Suprapubic skin (tissue), 4 donors: ENCODE data around the gene GALC. TPM values are rescaled to one million over a fixed set of nuclear protein-coding genes. Genes with fewer than 3 reads are reported as not detected.

Experiments
- DNase-seq, 2 donors: peaks; one replicate each; pipeline ENCODE4 v3.0.0-alpha.2; 2019; ENCODE audit warnings: low spot score in 2 of 2
- H3K27ac ChIP-seq: fragments of 200-600 bp; sonication (generic); one replicate; pipeline ENCODE4 v1.5.1; 2019
- H3K27me3 ChIP-seq: fragments of 200-600 bp; sonication (generic); one replicate; pipeline ENCODE4 v1.5.1; 2019
- H3K36me3 ChIP-seq: fragments of 200-600 bp; sonication (generic); one replicate; pipeline ENCODE4 v1.5.1; 2019
- H3K4me1 ChIP-seq: fragments of 200-600 bp; sonication (generic); one replicate; pipeline ENCODE4 v1.5.1; 2019
- H3K4me3 ChIP-seq: fragments of 200-600 bp; sonication (generic); one replicate; pipeline ENCODE4 v1.5.1; 2019; ENCODE audit warnings: mild to moderate bottlenecking
- H3K9me3 ChIP-seq: fragments of 200-600 bp; sonication (generic); one replicate; pipeline ENCODE4 v1.5.1; 2019
- CTCF ChIP-seq, 2 donors: fragments of 200-600 bp in 1 of 2; fragments of 450-650 bp in 1 of 2; sonication (generic) in 1 of 2; IDR thresholded peaks; one replicate each; pipeline ENCODE4 v1.5.1; 2016 to 2019; ENCODE audit warnings: antibody characterized with exemption in 2 of 2, mild to moderate bottlenecking in 1 of 2, moderate library complexity in 1 of 2
- EP300 ChIP-seq: sonication (generic); formaldehyde crosslinking; IDR thresholded peaks from one replicate; pipeline ENCODE4 v1.6.1; 2017; ENCODE audit warnings: antibody characterized with exemption
- POLR2A ChIP-seq, 2 donors: fragments of 450-650 bp; IDR thresholded peaks; one replicate each; pipeline ENCODE4 v1.6.1; 2017; ENCODE audit warnings: antibody characterized with exemption in 2 of 2, mild to moderate bottlenecking in 2 of 2, moderate library complexity in 2 of 2
- POLR2AphosphoS5 ChIP-seq, 3 donors: sonication (generic); formaldehyde crosslinking; IDR thresholded peaks; one replicate each; pipeline ENCODE4 v1.6.1; 2017; ENCODE audit warnings: antibody characterized with exemption in 3 of 3
- WGBS: methylation state at CpG from one replicate; pipeline ENCODE4 v1.1.5; 2018; 5-methylcytosine and 5-hydroxymethylcytosine counted together
- total RNA-seq, 4 donors: library from RNA; depleted of rRNA; stranded (reverse); fragments of >200 nt; gene quantifications; one replicate each; pipeline ENCODE4 v1.1.0, GENCODE V29; 2016

The GALC gene
- total RNA-seq, 4 donors from 2014 or later: 15.0 to 19.5 (median 17.4) TPM

- H3K36me3 ChIP-seq: no peaks in the 10 kb centered on the region
- TF ChIP-seq CTCF (IDR thresholded peaks at IDR 0.05) (no peak), EP300 (no peak), POLR2A (IDR thresholded peaks at IDR 0.05) (no peak), POLR2AphosphoS5 (IDR thresholded peaks at IDR 0.05) (no peak)
- 98% methylated on average over 2 of the region's 2 CpGs for WGBS
- no peak overlapping the region for H3K27ac ChIP-seq
- no peaks in the 10 kb centered on the region for H3K27me3 ChIP-seq
- H3K4me1 ChIP-seq: no peaks in the 10 kb centered on the region
- no peak overlapping the region for H3K4me3 ChIP-seq
- DNase-seq: no peak
- H3K9me3 ChIP-seq: no peaks in the 10 kb centered on the region
Measured at GRCh38 chr14:88016768-88017167, 23.8 kb upstream of the GALC start.

GRCh38 chr14:88013750-88014349 is 20.9 kb upstream of the GALC start:
- H3K4me1 ChIP-seq: no peaks in the 10 kb centered on the region
- no peak overlapping the region for H3K27ac ChIP-seq
- whole genome bisulfite sequencing: 3% methylated on average over 7 of the region's 7 CpGs
- no peak overlapping the region for H3K4me3 ChIP-seq
- DNase-seq: peak; percentile 74 to 83
- no peaks in the 10 kb centered on the region for H3K9me3 ChIP-seq
- no peak for TF ChIP-seq EP300
- no peak for TF ChIP-seq POLR2AphosphoS5 (IDR thresholded peaks at IDR 0.05)
- peak; percentile 82 to 84 for TF ChIP-seq CTCF (IDR thresholded peaks at IDR 0.05)
- TF ChIP-seq POLR2A (IDR thresholded peaks at IDR 0.05): no peak
- H3K36me3 ChIP-seq: no peaks in the 10 kb centered on the region
- no peaks in the 10 kb centered on the region for H3K27me3 ChIP-seq

GRCh38 chr14:88012495-88012894 is 19.5 kb upstream of the GALC start:
- TF ChIP-seq EP300 (no peak), POLR2AphosphoS5 (IDR thresholded peaks at IDR 0.05) (no peak), CTCF (IDR thresholded peaks at IDR 0.05) (no peak), POLR2A (IDR thresholded peaks at IDR 0.05) (no peak)
- Histone ChIP-seq H3K36me3 (no peaks in the 10 kb centered on the region), H3K9me3 (no peaks in the 10 kb centered on the region), H3K4me1 (no peaks in the 10 kb centered on the region), H3K27me3 (no peaks in the 10 kb centered on the region), H3K4me3 (no peak overlapping the region), H3K27ac (no peak overlapping the region)
- no peak for DNase-seq
- 78% methylated on average over 5 of the region's 5 CpGs for WGBS

GRCh38 chr14:88010331-88010730 is 17.3 kb upstream of the GALC start:
- TF ChIP-seq POLR2AphosphoS5 (IDR thresholded peaks at IDR 0.05): no peak
- TF ChIP-seq POLR2A (IDR thresholded peaks at IDR 0.05): no peak
- no peak for TF ChIP-seq CTCF (IDR thresholded peaks at IDR 0.05)
- TF ChIP-seq EP300: no peak
- Histone ChIP-seq H3K27me3 (no peaks in the 10 kb centered on the region), H3K4me3 (no peak overlapping the region), H3K4me1 (no peaks in the 10 kb centered on the region), H3K9me3 (no peaks in the 10 kb centered on the region), H3K27ac (no peak overlapping the region), H3K36me3 (no peaks in the 10 kb centered on the region)
- DNase-seq: no peak
- WGBS: 82% methylated on average over 2 of the region's 2 CpGs

- 90% methylated on average over 1 of the region's 1 CpG for WGBS
- Histone ChIP-seq H3K9me3 (no peaks in the 10 kb centered on the region), H3K36me3 (no peaks in the 10 kb centered on the region), H3K27ac (no peak overlapping the region), H3K4me1 (no peaks in the 10 kb centered on the region), H3K4me3 (no peak overlapping the region), H3K27me3 (no peaks in the 10 kb centered on the region)
- no peak for TF ChIP-seq CTCF (IDR thresholded peaks at IDR 0.05)
- no peak for TF ChIP-seq EP300
- TF ChIP-seq POLR2A (IDR thresholded peaks at IDR 0.05): no peak
- TF ChIP-seq POLR2AphosphoS5 (IDR thresholded peaks at IDR 0.05): no peak
- no peak for DNase-seq
Measured at GRCh38 chr14:88009486-88009885, 16.5 kb upstream of the GALC start.
